Loucy (cell line): ENCODE measurements around the gene ARHGAP20.

Experiments
- CTCF ChIP-seq: fragments of 200-600 bp; sonication (generic); conservative IDR thresholded peaks from 2 replicates; pipeline ENCODE4 v1.5.1; 2014; ENCODE audit warnings: mild to moderate bottlenecking, antibody characterized with exemption, low read length
- EZH2phosphoT487 ChIP-seq: fragments of 200-600 bp; IDR thresholded peaks from 2 replicates; pipeline ENCODE4 v1.6.1; 2018; ENCODE audit warnings: antibody characterized with exemption, mild to moderate bottlenecking, moderate library complexity, borderline replicate concordance

- no peak for TF ChIP-seq CTCF
- no peak for TF ChIP-seq EZH2phosphoT487
Measured at GRCh38 chr11:110571081-110571720, 141.0 kb downstream of the ARHGAP20 start.
